H1 (cell line): ENCODE data around the gene DECR2. TPM values are rescaled to one million over a fixed set of nuclear protein-coding genes. Genes with fewer than 3 reads are reported as not detected.

ENCODE experiments used
- HDAC2 ChIP-seq, 2 experiments: fragments of 300-600 bp in 1 of 2; sonication (generic) in 1 of 2; IDR thresholded peaks; 2 replicates each; pipeline ENCODE4 v1.6.1; 2011 to 2012; ENCODE audit warnings: low read depth in 2 of 2, low read length in 2 of 2, mild to moderate bottlenecking in 2 of 2, moderate library complexity in 2 of 2, borderline replicate concordance in 1 of 2, inconsistent platforms in 1 of 2
- KDM1A ChIP-seq: fragments of 200-600, 300-600 bp; sonication (generic); IDR thresholded peaks from 2 replicates; pipeline ENCODE4 v1.7.1; 2016; ENCODE audit warnings: mild to moderate bottlenecking, low read length, borderline replicate concordance
- KDM4A ChIP-seq: IDR thresholded peaks from one replicate; pipeline ENCODE4 v1.7.1; 2012; ENCODE audit warnings: low read depth, mild to moderate bottlenecking, moderate library complexity, low read length, inconsistent platforms; ENCODE audit not compliant: severe bottlenecking
- MAFK ChIP-seq: IDR thresholded peaks from 2 replicates; pipeline ENCODE4 v1.6.1; 2012; ENCODE audit warnings: low read depth, mild to moderate bottlenecking, improper control_type of control experiment, low read length
- NRF1 ChIP-seq: IDR thresholded peaks from 2 replicates; pipeline ENCODE4 v1.6.1; 2011; ENCODE audit warnings: mild to moderate bottlenecking, low read depth, low read length, improper control_type of control experiment
- RXRA ChIP-seq: IDR thresholded peaks from 2 replicates; pipeline ENCODE4 v1.6.1; 2011; ENCODE audit warnings: low read depth, mild to moderate bottlenecking, low read length, moderate library complexity; ENCODE audit not compliant: insufficient read depth
- SIRT6 ChIP-seq: IDR thresholded peaks from one replicate; pipeline ENCODE4 v1.7.1; 2012; ENCODE audit warnings: low read length, inconsistent platforms
- TAF1 ChIP-seq: IDR thresholded peaks from 2 replicates; pipeline ENCODE4 v1.6.1; 2011; ENCODE audit warnings: mild to moderate bottlenecking, low read depth, low read length
- polyA plus RNA-seq, 7 experiments: library from polyadenylated mRNA; depleted of rRNA in 3 of 7; stranded (reverse) in 5 of 7; unstranded in 2 of 7; fragments of >200 nt in 5 of 7; fragments of 200-250 nt in 2 of 7; gene quantifications; 1 replicate in 5 of 7; 2 replicates in 1 of 7; 4 replicates in 1 of 7; pipeline versions ENCODE4 v1.2.1 to v1.2.3, GENCODE V29; 2011 to 2013; ENCODE audit warnings: missing spikeins in 2 of 7, mixed read lengths in 2 of 7
- total RNA-seq: library from RNA; stranded (reverse); fragmentation: NEBNext Ultra II Directional; extraction: Animal tissue kit (Norgen Biotek cat#: 25700); gene quantifications from 2 replicates; pipeline ENCODE4 v1.2.1, GENCODE V29; 2021
- TF ChIP-seq, protein P1 (sequence below): fragments of 300-600 bp; sonication (generic); IDR thresholded peaks from 2 replicates; pipeline ENCODE4 v1.7.1; 2012; ENCODE audit warnings: low read length, moderate library complexity, mild to moderate bottlenecking, inconsistent platforms; ENCODE audit not compliant: insufficient replicate concordance

Gene DECR2
- total and polyA plus RNA-seq, 2 of the 8 experiments (the other 6 are each of a cell fraction or from before 2014, with no cell fraction given): 28.2 to 39.9 TPM

DNA sequence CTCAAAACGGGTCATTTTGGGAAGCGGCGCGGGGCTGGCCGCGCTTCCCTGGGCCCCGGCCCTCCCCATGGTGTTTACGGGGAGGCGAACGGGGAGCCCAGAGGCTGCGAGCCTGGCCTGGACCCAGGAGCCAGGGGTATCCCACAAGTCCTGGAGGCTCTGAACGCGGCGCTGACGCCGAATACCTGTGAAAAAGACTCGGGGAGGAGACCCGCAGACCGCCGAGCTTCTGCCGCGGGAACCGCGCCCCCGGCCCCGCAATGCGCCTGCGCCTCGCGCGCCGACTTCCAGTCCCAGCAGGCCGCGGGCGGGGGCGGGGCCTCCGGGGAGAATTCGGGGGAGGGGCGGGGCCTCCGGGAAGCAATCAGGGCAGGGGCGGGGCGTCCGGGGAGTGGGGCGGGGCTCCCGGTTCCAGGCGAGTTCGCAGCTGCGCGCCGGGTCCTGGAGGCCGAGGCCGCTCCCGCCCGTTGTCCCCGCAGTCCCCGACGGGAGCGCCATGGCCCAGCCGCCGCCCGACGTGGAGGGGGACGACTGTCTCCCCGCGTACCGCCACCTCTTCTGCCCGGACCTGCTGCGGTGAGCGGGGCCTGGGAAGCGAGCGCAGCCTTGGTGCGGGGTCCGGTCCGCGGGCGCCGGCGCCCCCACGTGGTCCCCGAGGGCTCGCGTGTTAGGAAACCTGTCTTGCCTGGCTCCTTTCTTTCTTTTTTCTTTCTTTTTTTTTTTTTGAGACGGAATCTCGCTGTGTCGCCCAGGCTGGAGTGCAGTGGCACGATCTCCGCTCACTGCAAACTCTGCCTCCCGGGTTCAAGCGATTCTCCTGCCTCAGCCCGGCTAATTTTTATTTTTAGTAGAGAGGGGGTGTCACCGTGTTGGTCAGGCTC is at the start of gene DECR2 (continued):
- TF ChIP-seq, protein P1, sequence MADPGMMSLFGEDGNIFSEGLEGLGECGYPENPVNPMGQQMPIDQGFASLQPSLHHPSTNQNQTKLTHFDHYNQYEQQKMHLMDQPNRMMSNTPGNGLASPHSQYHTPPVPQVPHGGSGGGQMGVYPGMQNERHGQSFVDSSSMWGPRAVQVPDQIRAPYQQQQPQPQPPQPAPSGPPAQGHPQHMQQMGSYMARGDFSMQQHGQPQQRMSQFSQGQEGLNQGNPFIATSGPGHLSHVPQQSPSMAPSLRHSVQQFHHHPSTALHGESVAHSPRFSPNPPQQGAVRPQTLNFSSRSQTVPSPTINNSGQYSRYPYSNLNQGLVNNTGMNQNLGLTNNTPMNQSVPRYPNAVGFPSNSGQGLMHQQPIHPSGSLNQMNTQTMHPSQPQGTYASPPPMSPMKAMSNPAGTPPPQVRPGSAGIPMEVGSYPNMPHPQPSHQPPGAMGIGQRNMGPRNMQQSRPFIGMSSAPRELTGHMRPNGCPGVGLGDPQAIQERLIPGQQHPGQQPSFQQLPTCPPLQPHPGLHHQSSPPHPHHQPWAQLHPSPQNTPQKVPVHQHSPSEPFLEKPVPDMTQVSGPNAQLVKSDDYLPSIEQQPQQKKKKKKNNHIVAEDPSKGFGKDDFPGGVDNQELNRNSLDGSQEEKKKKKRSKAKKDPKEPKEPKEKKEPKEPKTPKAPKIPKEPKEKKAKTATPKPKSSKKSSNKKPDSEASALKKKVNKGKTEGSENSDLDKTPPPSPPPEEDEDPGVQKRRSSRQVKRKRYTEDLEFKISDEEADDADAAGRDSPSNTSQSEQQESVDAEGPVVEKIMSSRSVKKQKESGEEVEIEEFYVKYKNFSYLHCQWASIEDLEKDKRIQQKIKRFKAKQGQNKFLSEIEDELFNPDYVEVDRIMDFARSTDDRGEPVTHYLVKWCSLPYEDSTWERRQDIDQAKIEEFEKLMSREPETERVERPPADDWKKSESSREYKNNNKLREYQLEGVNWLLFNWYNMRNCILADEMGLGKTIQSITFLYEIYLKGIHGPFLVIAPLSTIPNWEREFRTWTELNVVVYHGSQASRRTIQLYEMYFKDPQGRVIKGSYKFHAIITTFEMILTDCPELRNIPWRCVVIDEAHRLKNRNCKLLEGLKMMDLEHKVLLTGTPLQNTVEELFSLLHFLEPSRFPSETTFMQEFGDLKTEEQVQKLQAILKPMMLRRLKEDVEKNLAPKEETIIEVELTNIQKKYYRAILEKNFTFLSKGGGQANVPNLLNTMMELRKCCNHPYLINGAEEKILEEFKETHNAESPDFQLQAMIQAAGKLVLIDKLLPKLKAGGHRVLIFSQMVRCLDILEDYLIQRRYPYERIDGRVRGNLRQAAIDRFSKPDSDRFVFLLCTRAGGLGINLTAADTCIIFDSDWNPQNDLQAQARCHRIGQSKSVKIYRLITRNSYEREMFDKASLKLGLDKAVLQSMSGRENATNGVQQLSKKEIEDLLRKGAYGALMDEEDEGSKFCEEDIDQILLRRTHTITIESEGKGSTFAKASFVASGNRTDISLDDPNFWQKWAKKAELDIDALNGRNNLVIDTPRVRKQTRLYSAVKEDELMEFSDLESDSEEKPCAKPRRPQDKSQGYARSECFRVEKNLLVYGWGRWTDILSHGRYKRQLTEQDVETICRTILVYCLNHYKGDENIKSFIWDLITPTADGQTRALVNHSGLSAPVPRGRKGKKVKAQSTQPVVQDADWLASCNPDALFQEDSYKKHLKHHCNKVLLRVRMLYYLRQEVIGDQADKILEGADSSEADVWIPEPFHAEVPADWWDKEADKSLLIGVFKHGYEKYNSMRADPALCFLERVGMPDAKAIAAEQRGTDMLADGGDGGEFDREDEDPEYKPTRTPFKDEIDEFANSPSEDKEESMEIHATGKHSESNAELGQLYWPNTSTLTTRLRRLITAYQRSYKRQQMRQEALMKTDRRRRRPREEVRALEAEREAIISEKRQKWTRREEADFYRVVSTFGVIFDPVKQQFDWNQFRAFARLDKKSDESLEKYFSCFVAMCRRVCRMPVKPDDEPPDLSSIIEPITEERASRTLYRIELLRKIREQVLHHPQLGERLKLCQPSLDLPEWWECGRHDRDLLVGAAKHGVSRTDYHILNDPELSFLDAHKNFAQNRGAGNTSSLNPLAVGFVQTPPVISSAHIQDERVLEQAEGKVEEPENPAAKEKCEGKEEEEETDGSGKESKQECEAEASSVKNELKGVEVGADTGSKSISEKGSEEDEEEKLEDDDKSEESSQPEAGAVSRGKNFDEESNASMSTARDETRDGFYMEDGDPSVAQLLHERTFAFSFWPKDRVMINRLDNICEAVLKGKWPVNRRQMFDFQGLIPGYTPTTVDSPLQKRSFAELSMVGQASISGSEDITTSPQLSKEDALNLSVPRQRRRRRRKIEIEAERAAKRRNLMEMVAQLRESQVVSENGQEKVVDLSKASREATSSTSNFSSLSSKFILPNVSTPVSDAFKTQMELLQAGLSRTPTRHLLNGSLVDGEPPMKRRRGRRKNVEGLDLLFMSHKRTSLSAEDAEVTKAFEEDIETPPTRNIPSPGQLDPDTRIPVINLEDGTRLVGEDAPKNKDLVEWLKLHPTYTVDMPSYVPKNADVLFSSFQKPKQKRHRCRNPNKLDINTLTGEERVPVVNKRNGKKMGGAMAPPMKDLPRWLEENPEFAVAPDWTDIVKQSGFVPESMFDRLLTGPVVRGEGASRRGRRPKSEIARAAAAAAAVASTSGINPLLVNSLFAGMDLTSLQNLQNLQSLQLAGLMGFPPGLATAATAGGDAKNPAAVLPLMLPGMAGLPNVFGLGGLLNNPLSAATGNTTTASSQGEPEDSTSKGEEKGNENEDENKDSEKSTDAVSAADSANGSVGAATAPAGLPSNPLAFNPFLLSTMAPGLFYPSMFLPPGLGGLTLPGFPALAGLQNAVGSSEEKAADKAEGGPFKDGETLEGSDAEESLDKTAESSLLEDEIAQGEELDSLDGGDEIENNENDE: no peak
- TF ChIP-seq NRF1 (peak; percentile 57), KDM1A (no peak), RXRA (no peak), HDAC2 (IDR thresholded peaks at IDR 0.05; ENCODE audit: borderline replicate concordance in 1 of 2, low read depth in 2 of 2, low read length in 2 of 2) (no peak), TAF1 (peak; percentile 76), KDM4A (peak; percentile 55), MAFK (no peak), SIRT6 (no peak)
